ENCODE results near the gene CARS2. TPM values are rescaled to one million over a fixed set of nuclear protein-coding genes. Genes with fewer than 3 reads are reported as not detected.

The CARS2 gene
- total and polyA plus RNA-seq, 4 experiments from 2014 or later = 36.0 to 102 (median 79.6) TPM

- ChIA-PET POLR2A (ENCODE audit: partially characterized antibody) (interaction anchor here (1.1 to 2.1 kb wide), 2 partner anchors 29 to 32 kb away, joined by 3 to 20 read pairs; partner anchors contain the start of gene ING1), CTCF (ENCODE audit: partially characterized antibody) (interaction anchor here (0.6 to 4.7 kb wide), 16 partner anchors 14 to 149 kb away, joined by 3 to 80 read pairs (median 4); partner anchors contain the start of gene CARS2)
- Mint-ChIP-seq H3K27ac (peak overlapping the region in 1 of 7 donors; percentile 67), H3K27me3 (no peaks in the 10 kb centered on the region), H3K4me3 (no peak overlapping the region), H3K36me3 (peaks cover 32 to 64% of the 10 kb centered on the region in 2 donors), H3K9me3 (no peaks in the 10 kb centered on the region), H3K4me1 (peaks cover 4 to 11% (median 8%) of the 10 kb centered on the region in 4 donors)
- intact Hi-C loops (cut with micrococcal nuclease) = loop anchor here (1.0 kb wide), 2 partner anchors 31 to 136 kb away; no protein-coding TSS in a partner anchor
- Histone ChIP-seq H3K36me3 (ENCODE audit: insufficient read depth, low read length) (peaks cover 31% of the 10 kb centered on the region), H3K27ac (ENCODE audit: low read depth, low read length) (no peak overlapping the region), H3K4me1 (ENCODE audit: insufficient read depth, low read length) (no peaks in the 10 kb centered on the region), H3K27me3 (ENCODE audit: insufficient read depth, low read length) (no peaks in the 10 kb centered on the region), H3K9me3 (ENCODE audit: control insufficient read depth in 1 of 2, low read length in 2 of 2) (no peaks in the 10 kb centered on the region), H3K4me3 (ENCODE audit: low read length in 2 of 2) (no peak overlapping the region)
- peak; percentile 15 to 64 (median 26) for DNase-seq
Observed at GRCh38 chr13:110683203-110683883, 22.6 kb downstream of the CARS2 start.

GRCh38 chr13:110682746-110683145 is 23.2 kb downstream of the CARS2 start:
- Mint-ChIP-seq H3K36me3 (peaks cover 35 to 65% of the 10 kb centered on the region in 2 donors), H3K27me3 (no peaks in the 10 kb centered on the region), H3K9me3 (no peaks in the 10 kb centered on the region), H3K27ac (no peak overlapping the region), H3K4me3 (no peak overlapping the region), H3K4me1 (peaks cover 6 to 13% (median 11%) of the 10 kb centered on the region in 4 donors)
- DNase-seq = no peak
- CTCF ChIA-PET (ENCODE audit: partially characterized antibody) = interaction anchor here (0.6 to 4.7 kb wide), 14 partner anchors 13 to 150 kb away, joined by 3 to 80 read pairs (median 4); partner anchors contain the start of gene CARS2
- Histone ChIP-seq H3K27me3 (ENCODE audit: insufficient read depth, low read length) (no peaks in the 10 kb centered on the region), H3K9me3 (ENCODE audit: control insufficient read depth in 1 of 2, low read length in 2 of 2) (no peaks in the 10 kb centered on the region), H3K36me3 (ENCODE audit: insufficient read depth, low read length) (peaks cover 31% of the 10 kb centered on the region), H3K4me3 (ENCODE audit: low read length in 2 of 2) (no peak overlapping the region), H3K4me1 (ENCODE audit: insufficient read depth, low read length) (no peaks in the 10 kb centered on the region), H3K27ac (ENCODE audit: low read depth, low read length) (no peak overlapping the region)
- intact Hi-C loops (cut with micrococcal nuclease) = loop anchor here (1.0 kb wide), 2 partner anchors 32 to 137 kb away; no protein-coding TSS in a partner anchor
- POLR2A ChIA-PET (ENCODE audit: partially characterized antibody) = interaction anchor here (1.1 to 2.1 kb wide), 2 partner anchors 30 to 33 kb away, joined by 3 to 20 read pairs; partner anchors contain the start of gene ING1

- no peak for DNase-seq
- Mint-ChIP-seq H3K27me3 (no peaks in the 10 kb centered on the region), H3K9me3 (no peaks in the 10 kb centered on the region), H3K4me1 (peaks cover 6 to 13% (median 10%) of the 10 kb centered on the region in 4 donors), H3K27ac (peak overlapping the region in 2 of 7 donors; percentile 19 to 27), H3K4me3 (no peak overlapping the region), H3K36me3 (peaks cover 34 to 59% of the 10 kb centered on the region in 2 donors)
- Histone ChIP-seq H3K27ac (ENCODE audit: low read depth, low read length) (no peak overlapping the region), H3K36me3 (ENCODE audit: insufficient read depth, low read length) (peaks cover 30% of the 10 kb centered on the region), H3K27me3 (ENCODE audit: insufficient read depth, low read length) (no peaks in the 10 kb centered on the region), H3K4me3 (ENCODE audit: low read length in 2 of 2) (no peak overlapping the region), H3K9me3 (ENCODE audit: control insufficient read depth in 1 of 2, low read length in 2 of 2) (no peaks in the 10 kb centered on the region), H3K4me1 (ENCODE audit: insufficient read depth, low read length) (no peaks in the 10 kb centered on the region)
- ChIA-PET CTCF (ENCODE audit: partially characterized antibody) (interaction anchor here (0.5 to 4.7 kb wide), 11 partner anchors 12 to 140 kb away, joined by 3 to 80 read pairs (median 4); partner anchors contain the start of gene CARS2), POLR2A (ENCODE audit: partially characterized antibody) (interaction anchor here (1.0 kb wide), 1 partner anchor 33 kb away, joined by 3 read pairs; no protein-coding TSS in a partner anchor)
- intact Hi-C loops (cut with micrococcal nuclease) = no loop called here
Observed at GRCh38 chr13:110681868-110682550, 23.9 kb downstream of the CARS2 start.

- peaks cover 43 to 61% of the 10 kb centered on the region in 2 donors for H3K36me3 Mint-ChIP-seq
- ChIA-PET CTCF (ENCODE audit: partially characterized antibody) (interaction anchor here (0.7 to 4.7 kb wide), 6 partner anchors 12 to 141 kb away, joined by 3 to 80 read pairs (median 3); no protein-coding TSS in a partner anchor), POLR2A (ENCODE audit: partially characterized antibody) (interaction anchor here (0.6 to 1.0 kb wide), 2 partner anchors 33 to 34 kb away, joined by 3 to 4 read pairs; partner anchors contain the start of gene ING1)
- H3K27me3 ChIP-seq (ENCODE audit: insufficient read depth, low read length) = no peaks in the 10 kb centered on the region
- DNase-seq = peak in 4 of 5 donors; percentile 12 to 22 (median 20)
- H3K27ac ChIP-seq (ENCODE audit: low read depth, low read length) = no peak overlapping the region
- peaks cover 41% of the 10 kb centered on the region for H3K36me3 ChIP-seq (ENCODE audit: insufficient read depth, low read length)
- H3K9me3 ChIP-seq (ENCODE audit: control insufficient read depth in 1 of 2, low read length in 2 of 2) = no peaks in the 10 kb centered on the region
- no peaks in the 10 kb centered on the region for H3K4me1 ChIP-seq (ENCODE audit: insufficient read depth, low read length)
- no peak overlapping the region for H3K4me3 ChIP-seq (ENCODE audit: low read length in 2 of 2)
- H3K4me3 Mint-ChIP-seq = no peak overlapping the region
- H3K27ac Mint-ChIP-seq = no peak overlapping the region
- intact Hi-C loops (cut with micrococcal nuclease) = no loop called here
- H3K9me3 Mint-ChIP-seq = no peaks in the 10 kb centered on the region
- no peaks in the 10 kb centered on the region for H3K27me3 Mint-ChIP-seq
- H3K4me1 Mint-ChIP-seq = peaks cover 6 to 21% (median 11%) of the 10 kb centered on the region in 4 donors
Observed at GRCh38 chr13:110680852-110681251, 25.1 kb downstream of the CARS2 start.

DNA sequence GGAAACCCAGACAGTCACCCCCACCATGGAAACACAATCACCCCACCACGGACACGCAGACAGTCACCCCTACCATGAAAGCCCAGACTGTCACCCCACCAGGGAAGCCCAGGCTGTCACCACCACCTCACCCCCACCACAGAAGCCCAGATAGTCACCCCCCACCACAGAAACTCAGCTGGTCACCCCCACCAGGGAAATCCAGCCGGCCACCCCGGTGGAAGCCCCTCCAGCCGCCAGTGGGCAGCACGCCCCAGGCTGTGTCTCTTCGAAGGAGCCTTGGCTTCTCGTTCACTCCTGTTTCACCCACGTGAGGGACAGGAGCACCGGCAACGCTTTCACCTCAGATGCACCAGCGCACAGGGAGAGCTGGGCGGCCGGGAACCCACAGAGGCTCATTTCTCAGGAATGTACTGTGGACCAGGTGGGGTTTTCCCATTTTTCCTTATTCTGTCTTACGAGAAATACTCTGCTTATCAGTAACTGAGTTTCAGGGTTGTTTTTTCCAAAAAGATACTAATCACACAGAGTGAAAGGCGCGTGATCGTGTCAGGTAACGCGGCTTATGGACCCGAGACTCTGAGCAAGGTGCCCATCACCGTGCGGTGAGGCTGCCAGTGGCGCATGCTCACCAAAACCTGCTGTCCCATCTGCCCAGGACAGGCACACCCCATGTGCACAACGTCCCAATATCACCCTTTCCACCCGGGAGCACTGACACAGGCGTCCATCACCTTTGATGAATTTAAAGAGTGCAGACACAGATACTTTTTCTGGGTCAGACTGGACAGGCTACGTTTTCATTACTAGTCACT is 28.0 kb downstream of the CARS2 start:
- CTCF ChIA-PET (ENCODE audit: partially characterized antibody) = no interaction called here
- Mint-ChIP-seq H3K36me3 (peaks cover 52 to 60% of the 10 kb centered on the region in 2 donors), H3K4me1 (peaks cover 8 to 29% (median 15%) of the 10 kb centered on the region in 4 donors), H3K27me3 (no peaks in the 10 kb centered on the region), H3K4me3 (no peak overlapping the region), H3K27ac (peak overlapping the region in 1 of 7 donors; percentile 36), H3K9me3 (peaks cover 0 to 5% (median 0%) of the 10 kb centered on the region in 8 donors)
- no peaks in the 10 kb centered on the region for H3K27me3 ChIP-seq (ENCODE audit: insufficient read depth, low read length)
- peaks cover 35% of the 10 kb centered on the region for H3K36me3 ChIP-seq (ENCODE audit: insufficient read depth, low read length)
- no peak overlapping the region for H3K4me3 ChIP-seq (ENCODE audit: low read length in 2 of 2)
- intact Hi-C loops (cut with micrococcal nuclease) = no loop called here
- H3K9me3 ChIP-seq (ENCODE audit: control insufficient read depth in 1 of 2, low read length in 2 of 2) = no peaks in the 10 kb centered on the region
- no peaks in the 10 kb centered on the region for H3K4me1 ChIP-seq (ENCODE audit: insufficient read depth, low read length)
- H3K27ac ChIP-seq (ENCODE audit: low read depth, low read length) = no peak overlapping the region
- no peak for DNase-seq
- POLR2A ChIA-PET (ENCODE audit: partially characterized antibody) = no interaction called here

- DNase-seq = peak in 1 of 5 donors; percentile 54
- Mint-ChIP-seq H3K9me3 (peaks cover 0 to 5% (median 0%) of the 10 kb centered on the region in 8 donors), H3K36me3 (peaks cover 53 to 63% of the 10 kb centered on the region in 2 donors), H3K4me3 (peak overlapping the region in 4 of 8 donors; percentile 3 to 59 (median 42)), H3K27me3 (no peaks in the 10 kb centered on the region), H3K27ac (peak overlapping the region in 4 of 7 donors; percentile 35 to 92 (median 52)), H3K4me1 (peaks cover 13 to 34% (median 24%) of the 10 kb centered on the region in 4 donors)
- peaks cover 34% of the 10 kb centered on the region for H3K36me3 ChIP-seq (ENCODE audit: insufficient read depth, low read length)
- CTCF ChIA-PET (ENCODE audit: partially characterized antibody) = no interaction called here
- H3K27ac ChIP-seq (ENCODE audit: low read depth, low read length) = no peak overlapping the region
- no peaks in the 10 kb centered on the region for H3K4me1 ChIP-seq (ENCODE audit: insufficient read depth, low read length)
- H3K27me3 ChIP-seq (ENCODE audit: insufficient read depth, low read length) = no peaks in the 10 kb centered on the region
- POLR2A ChIA-PET (ENCODE audit: partially characterized antibody) = no interaction called here
- intact Hi-C loops (cut with micrococcal nuclease) = no loop called here
- H3K4me3 ChIP-seq (ENCODE audit: low read length in 2 of 2) = no peak overlapping the region
- H3K9me3 ChIP-seq (ENCODE audit: control insufficient read depth in 1 of 2, low read length in 2 of 2) = no peaks in the 10 kb centered on the region
Observed at GRCh38 chr13:110676595-110677587, 29.0 kb downstream of the CARS2 start.

All from CD4-positive, alpha-beta memory T cell (primary cell).